SK-N-SH (cell line): ENCODE measurements around the gene SPINT1. TPM values are rescaled to one million over a fixed set of nuclear protein-coding genes. Genes with fewer than 3 reads are reported as not detected.

Source experiments
- CTCF ChIA-PET: fragments of 300-600, 350-600 bp; formaldehyde crosslinking; extraction: SDS; loops from one replicate; lab custom pipeline; 2021; lab: Yijun Ruan, JAX
- POLR2A ChIA-PET: fragments of 350-600 bp; sonication (Branson Sonifier 250); formaldehyde crosslinking; extraction: SDS; loops from one replicate; lab custom pipeline; 2020; ENCODE audit warnings: antibody characterized with exemption, inconsistent platforms; lab: Yijun Ruan, JAX
- DNase-seq: peaks from one replicate; pipeline ENCODE4 v3.0.0; 2012
- H2AFZ ChIP-seq: fragments of 200-600 bp; sonication (generic); 2 replicates; pipeline ENCODE4 v1.8.1; 2016; ENCODE audit warnings: antibody characterized with exemption, mild to moderate bottlenecking, low read depth
- H3F3A ChIP-seq: fragments of 200-600 bp; sonication (generic); replicated peaks from 2 replicates; pipeline ENCODE3; 2016; ENCODE audit warnings: antibody characterized with exemption, mild to moderate bottlenecking; ENCODE audit not compliant: insufficient read depth
- H3K27ac ChIP-seq, 2 experiments: fragments of 200-500 bp in 1 of 2; fragments of 200-600 bp in 1 of 2; sonication (Bioruptor generic) in 1 of 2; sonication (generic), shearing (Covaris generic) in 1 of 2; 2 replicates each; pipeline versions ENCODE4 v1.5.1 to v1.6.1; 2014 to 2016; ENCODE audit warnings: low read depth in 2 of 2, inconsistent platforms in 1 of 2, low read length in 1 of 2, mild to moderate bottlenecking in 1 of 2, mixed read lengths in 1 of 2
- H3K27me3 ChIP-seq: fragments of 200-600 bp; sonication (generic), shearing (Covaris generic); 2 replicates; pipeline ENCODE4 v1.6.1; 2016; ENCODE audit warnings: mixed run types; ENCODE audit not compliant: insufficient read depth
- H3K36me3 ChIP-seq, 2 experiments: fragments of 200-500 bp in 1 of 2; fragments of 200-600 bp in 1 of 2; sonication (Bioruptor generic) in 1 of 2; sonication (generic) in 1 of 2; replicated peaks in 1 of 2; 2 replicates each; pipeline versions ENCODE3 to v1.5.1; 2014 to 2016; ENCODE audit warnings: low read length in 1 of 2, mild to moderate bottlenecking in 1 of 2; ENCODE audit not compliant: insufficient read depth in 2 of 2, control insufficient read depth in 1 of 2
- H3K4me1 ChIP-seq, 2 experiments: fragments of 200-500 bp in 1 of 2; fragments of 200-600 bp in 1 of 2; sonication (Bioruptor generic) in 1 of 2; sonication (generic), shearing (Covaris generic) in 1 of 2; 2 replicates each; pipeline versions ENCODE4 v1.5.1 to v1.6.1; 2014 to 2016; ENCODE audit warnings: low read depth in 1 of 2, low read length in 1 of 2, mixed run types in 1 of 2; ENCODE audit not compliant: insufficient read depth in 2 of 2, control insufficient read depth in 1 of 2
- H3K4me2 ChIP-seq: fragments of 200-600 bp; sonication (generic), shearing (Covaris generic); 2 replicates; pipeline ENCODE4 v1.6.1; 2017; ENCODE audit warnings: mixed run types
- H3K4me3 ChIP-seq, 2 experiments: fragments of 200-500 bp in 1 of 2; fragments of 200-600 bp in 1 of 2; sonication (Bioruptor generic) in 1 of 2; sonication (generic), shearing (Covaris generic) in 1 of 2; 2 replicates each; pipeline versions ENCODE4 v1.5.1 to v1.8.1; 2014 to 2016; ENCODE audit warnings: low read depth in 2 of 2, inconsistent platforms in 1 of 2, low read length in 1 of 2, mild to moderate bottlenecking in 1 of 2, mixed read lengths in 1 of 2, moderate library complexity in 1 of 2
- H3K79me2 ChIP-seq: fragments of 200-600 bp; sonication (generic); 2 replicates; pipeline ENCODE4 v1.8.1; 2017; ENCODE audit warnings: mild to moderate bottlenecking; ENCODE audit not compliant: insufficient read depth
- H3K9ac ChIP-seq: fragments of 200-600 bp; sonication (generic); 2 replicates; pipeline ENCODE4 v1.6.1; 2017; ENCODE audit warnings: mixed run types
- H3K9me2 ChIP-seq: fragments of 200-600 bp; sonication (generic); 2 replicates; pipeline ENCODE4 v1.6.1; 2017; ENCODE audit warnings: mixed run types
- H3K9me3 ChIP-seq: fragments of 200-600 bp; sonication (generic); 2 replicates; pipeline ENCODE4 v1.6.1; 2017; ENCODE audit warnings: mixed run types, mild to moderate bottlenecking, moderate library complexity
- H4K20me1 ChIP-seq: fragments of 200-600 bp; sonication (generic); 2 replicates; pipeline ENCODE4 v1.6.1; 2017; ENCODE audit warnings: mild to moderate bottlenecking, mixed run types; ENCODE audit not compliant: insufficient read depth
- EP300 ChIP-seq, 2 experiments: IDR thresholded peaks; 2 replicates each; pipeline versions ENCODE4 v1.4.0 to v1.6.1; 2012; ENCODE audit warnings: borderline replicate concordance in 1 of 2, low read depth in 1 of 2, low read length in 1 of 2
- FOXJ3 ChIP-seq: sonication (generic); formaldehyde crosslinking; IDR thresholded peaks from 2 replicates; pipeline ENCODE4 v1.5.1; 2020; ENCODE audit warnings: mild to moderate bottlenecking, missing genetic modification reagents
- IRF3 ChIP-seq: fragments of 150-350 bp; IDR thresholded peaks from 2 replicates; pipeline ENCODE4 v1.6.1; 2016; ENCODE audit warnings: mild to moderate bottlenecking, low read depth, low read length
- NRF1 ChIP-seq: IDR thresholded peaks from 2 replicates; pipeline ENCODE4 v1.6.1; 2012; ENCODE audit warnings: low read depth, mild to moderate bottlenecking, low read length
- RAD21 ChIP-seq: IDR thresholded peaks from 2 replicates; pipeline ENCODE4 v1.6.1; 2012; ENCODE audit warnings: mild to moderate bottlenecking, low read length
- REST ChIP-seq: IDR thresholded peaks from 2 replicates; pipeline ENCODE4 v1.6.1; 2012; ENCODE audit warnings: mild to moderate bottlenecking, low read depth, low read length, moderate library complexity
- SIN3A ChIP-seq: IDR thresholded peaks from 2 replicates; pipeline ENCODE4 v1.6.1; 2012; ENCODE audit warnings: low read depth, mild to moderate bottlenecking, low read length, moderate library complexity, borderline replicate concordance
- TAF1 ChIP-seq: IDR thresholded peaks from 2 replicates; pipeline ENCODE4 v1.6.1; 2012; ENCODE audit warnings: low read depth, mild to moderate bottlenecking, low read length, moderate library complexity, borderline replicate concordance
- USF2 ChIP-seq: fragments of 150-350 bp; IDR thresholded peaks from 2 replicates; pipeline ENCODE4 v1.6.1; 2017; ENCODE audit warnings: antibody characterized with exemption, low read length, low read depth, borderline replicate concordance
- WGBS: methylation state at CpG from one replicate; pipeline ENCODE4 v1.1.6; 2017; ENCODE audit warnings: low lambda C conversion rate; 5-methylcytosine and 5-hydroxymethylcytosine counted together
- polyA plus RNA-seq, 3 experiments: library from polyadenylated mRNA; depleted of rRNA; stranded (reverse); fragments of >200 nt; gene quantifications; 2 replicates each; pipeline ENCODE4 v1.2.3, GENCODE V29; 2012

Gene SPINT1
- polyA plus RNA-seq, 1 of the 3 experiments (the other 2 are of a cell fraction): 2.0 TPM

- H3K36me3 ChIP-seq: no peaks in the 10 kb centered on the region
- H3K4me1 ChIP-seq: no peaks in the 10 kb centered on the region; a peak in 1 of 4 replicates
- no peak overlapping the region for H3K4me2 ChIP-seq
- 100% methylated on average over 1 of the region's 1 CpG for WGBS
- no peak overlapping the region for H3K9ac ChIP-seq
- no peaks in the 10 kb centered on the region for H3K9me3 ChIP-seq
- TF ChIP-seq REST (no peak), RAD21 (no peak), NRF1 (no peak), SIN3A (no peak), FOXJ3 (CRISPR knock-in tag) (no peak), EP300 (IDR thresholded peaks at IDR 0.05; ENCODE audit: borderline replicate concordance in 1 of 2, low read depth in 1 of 2, low read length in 1 of 2) (no peak), USF2 (no peak)
- H3K27ac ChIP-seq: no peak overlapping the region
- POLR2A ChIA-PET: no interaction called here
- no peaks in the 10 kb centered on the region for H3F3A ChIP-seq
- no peaks in the 10 kb centered on the region for H3K9me2 ChIP-seq
- H3K79me2 ChIP-seq: no peaks in the 10 kb centered on the region
- H4K20me1 ChIP-seq: no peaks in the 10 kb centered on the region
- CTCF ChIA-PET: no interaction called here
- no peak overlapping the region for H2AFZ ChIP-seq
- H3K4me3 ChIP-seq: no peak overlapping the region
- no peak for DNase-seq
- H3K27me3 ChIP-seq: no peaks in the 10 kb centered on the region
These were observed 20.1 kb upstream of the SPINT1 start for GRCh38 chr15:40823572-40824343.

GRCh38 chr15:40825661-40826422 is 18.0 kb upstream of the SPINT1 start:
- WGBS: 70% methylated on average over 5 of the region's 5 CpGs
- no peaks in the 10 kb centered on the region for H3K36me3 ChIP-seq
- ChIA-PET CTCF (interaction anchor here (1.3 kb wide), 1 partner anchor 68 kb away, joined by 3 read pairs; the partner anchor contains the start of gene VPS18), POLR2A (no interaction called here)
- no peaks in the 10 kb centered on the region for H3K9me3 ChIP-seq
- no peaks in the 10 kb centered on the region for H4K20me1 ChIP-seq
- H3K4me3 ChIP-seq: no peak overlapping the region
- no peaks in the 10 kb centered on the region; a peak in 1 of 4 replicates for H3K4me1 ChIP-seq
- H3K79me2 ChIP-seq: no peaks in the 10 kb centered on the region
- H3F3A ChIP-seq: no peaks in the 10 kb centered on the region
- no peaks in the 10 kb centered on the region for H3K27me3 ChIP-seq
- no peak overlapping the region for H3K27ac ChIP-seq
- H2AFZ ChIP-seq: no peak overlapping the region
- no peak overlapping the region for H3K4me2 ChIP-seq
- no peaks in the 10 kb centered on the region for H3K9me2 ChIP-seq
- H3K9ac ChIP-seq: no peak overlapping the region
- no peak for TF ChIP-seq EP300 (IDR thresholded peaks at IDR 0.05; ENCODE audit: borderline replicate concordance in 1 of 2, low read depth in 1 of 2, low read length in 1 of 2)
- TF ChIP-seq IRF3: no peak
- no peak for TF ChIP-seq TAF1
- no peak for DNase-seq
